Activated CD8-positive, alpha-beta memory T cell treated with anti-CD3 and anti-CD28 coated beads, Interleukin-2, amount 50 U/mL, for 24 hours (primary cell): ENCODE results near the gene L2HGDH.
"Not testable (repeated sequence)": the region's sequence is repeated elsewhere in the genome, so short reads cannot be mapped to it uniquely, and the experiment has no call there.

ENCODE experiments used
- DNase-seq: peaks from one replicate; pipeline ENCODE4 v3.0.0-alpha.2; 2020; ENCODE audit errors: extremely low read depth

L2HGDH gene

DNA sequence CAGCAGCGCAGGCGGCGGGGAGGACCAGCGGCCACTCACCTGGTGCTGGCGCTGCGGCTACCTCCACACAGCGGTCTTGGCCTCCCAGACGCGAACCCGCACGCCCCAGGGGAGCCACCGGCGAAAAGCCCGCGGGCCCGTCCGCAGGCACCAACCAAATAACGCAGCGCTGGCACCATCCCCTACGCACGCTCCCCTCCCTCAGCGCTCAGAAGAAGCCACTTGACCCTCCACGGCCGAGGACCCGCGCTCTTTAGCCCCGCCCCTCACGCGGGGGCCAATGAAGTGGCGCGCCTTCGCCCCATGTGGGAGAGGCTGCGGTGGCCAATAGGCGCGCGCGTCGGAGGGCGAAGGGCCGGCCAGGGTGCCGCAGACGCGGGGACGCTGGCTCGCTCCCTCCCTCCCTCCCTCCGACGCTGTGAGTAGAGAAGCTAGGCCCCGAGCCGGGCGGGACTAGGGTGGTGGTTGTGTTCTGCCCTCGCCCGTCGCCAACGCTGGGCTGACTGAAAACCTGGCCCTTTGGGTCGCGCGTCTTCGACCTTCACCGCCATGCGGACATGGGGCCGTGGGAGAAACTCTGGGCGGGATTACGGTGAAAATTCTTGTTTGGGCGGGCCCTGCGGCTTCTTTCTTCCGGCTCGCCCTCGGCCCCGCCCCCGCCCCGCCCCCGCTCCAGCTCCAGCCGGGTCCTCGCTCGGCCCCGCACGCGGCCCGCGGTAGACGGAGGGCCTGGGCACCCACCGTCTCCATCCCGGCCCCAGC lies at the start of gene L2HGDH, which contains the start of gene DMAC2L:
TSS of gene L2HGDH (minus strand) at position 258 of the 762 bp plus-strand sequence. CDS start at position 179, 79 bp downstream.
TSS of gene DMAC2L (plus strand) at position 353 of the 762 bp plus-strand sequence. CDS start 9,164 bp downstream, outside the sequence.
- peak; percentile 60 for DNase-seq

DNA sequence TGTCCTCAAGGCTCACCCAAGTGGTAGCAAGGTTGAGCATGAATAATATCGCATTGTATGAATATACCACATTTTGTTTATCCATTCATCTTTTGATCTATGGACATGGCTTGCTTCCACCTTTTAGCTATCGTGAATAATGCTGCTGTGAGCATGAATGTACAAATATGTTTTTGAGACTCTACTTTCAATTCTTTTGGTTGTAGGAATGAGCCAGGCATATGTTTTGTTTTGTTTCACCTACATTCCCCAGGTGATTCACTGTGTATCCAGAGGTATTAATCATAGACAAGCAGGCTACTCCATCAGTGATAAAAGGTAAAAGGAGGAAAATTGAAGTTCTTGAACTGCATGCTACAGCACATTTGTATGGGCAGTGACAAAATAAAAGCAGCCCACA lies 48.8 kb upstream of the L2HGDH start:
- DNase-seq, result no peak

DNA sequence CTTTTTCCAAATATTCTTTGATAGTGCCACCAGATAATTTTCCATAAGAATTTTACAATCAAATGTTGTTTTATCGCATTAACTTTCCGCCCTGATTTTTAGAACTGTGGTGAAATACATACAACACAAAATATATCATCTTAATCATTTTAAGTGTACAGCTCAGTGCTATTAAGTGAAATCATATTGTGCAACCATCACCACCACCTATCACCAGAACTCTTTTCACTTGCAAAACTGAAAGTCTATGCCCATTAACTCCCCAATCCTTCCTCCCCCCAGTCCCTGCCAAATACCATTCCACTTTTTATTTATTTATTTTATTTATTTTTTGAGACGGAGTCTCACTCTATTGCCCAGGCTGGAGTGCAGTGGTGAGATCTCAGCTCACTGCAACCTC lies 48.1 kb upstream of the L2HGDH start:
- DNase-seq, result no peak

DNA sequence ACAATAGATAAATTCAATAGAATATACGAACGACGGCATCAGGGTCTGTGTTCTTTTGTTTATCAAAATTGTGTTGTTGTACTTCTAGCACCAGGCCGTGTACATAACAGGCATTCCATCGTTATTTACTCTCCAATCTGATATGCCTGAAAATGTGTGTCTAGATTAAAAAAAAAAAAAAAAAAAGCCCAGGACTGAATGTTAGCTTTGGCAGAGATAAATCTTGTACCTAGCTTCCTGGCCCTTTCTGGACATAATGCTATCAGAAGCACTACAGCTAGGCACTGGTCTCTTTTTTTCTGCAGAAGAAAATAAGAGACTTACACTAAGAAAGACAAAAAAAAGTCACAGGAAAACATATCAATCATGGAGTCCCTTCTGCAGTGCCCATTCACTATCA lies 47.6 kb upstream of the L2HGDH start:
- DNase-seq, result no peak

DNA sequence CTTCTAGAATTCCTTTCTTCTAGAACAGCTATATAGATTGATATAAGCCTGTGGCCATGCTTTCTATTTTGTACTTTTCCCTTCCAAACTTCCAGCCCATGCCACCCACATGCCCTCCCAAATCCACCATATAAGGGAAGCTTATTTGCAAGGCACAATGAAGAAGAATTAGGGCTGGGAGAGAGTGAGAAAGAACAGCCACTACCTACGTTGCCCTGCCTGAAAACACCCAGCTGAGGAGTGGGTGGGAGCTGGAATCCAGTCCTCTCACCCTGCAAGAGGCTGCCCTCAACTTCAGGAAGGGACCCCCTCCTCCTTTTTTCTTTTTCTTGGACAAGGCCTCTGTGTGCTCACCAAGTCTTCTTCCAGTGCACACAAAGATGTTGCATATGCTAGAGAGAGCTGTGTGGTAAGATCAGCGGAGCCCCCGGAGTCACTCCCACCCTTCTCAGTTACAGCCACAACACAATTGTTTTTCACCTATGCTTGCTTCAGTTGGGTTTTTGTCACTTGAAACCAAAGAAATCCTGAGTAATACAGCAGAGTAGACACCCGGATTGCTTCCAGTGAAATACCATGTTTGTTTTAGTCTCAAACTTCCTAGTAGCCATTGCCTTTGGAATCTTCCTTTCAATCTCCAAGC lies 45.8 kb upstream of the L2HGDH start:
- no peak for DNase-seq

DNA sequence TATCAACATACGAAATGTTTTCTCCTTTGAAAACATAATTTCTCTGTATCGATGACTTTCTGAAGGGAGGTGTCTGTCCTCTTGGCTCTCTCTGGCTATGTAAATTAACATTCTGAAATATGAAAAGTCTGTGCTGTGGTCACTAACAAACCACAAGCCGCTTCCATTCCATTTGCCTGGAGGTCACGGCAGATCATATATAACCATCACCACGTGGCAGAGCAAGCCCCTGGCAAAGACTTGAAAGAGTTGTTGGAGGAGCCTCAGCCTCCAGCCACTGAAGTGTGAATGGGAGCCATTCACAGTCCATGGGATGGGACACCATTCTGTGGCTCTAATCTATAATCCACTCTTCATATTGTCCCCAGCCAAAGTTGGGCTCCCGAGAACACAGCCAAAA lies 45.1 kb upstream of the L2HGDH start:
- DNase-seq, result no peak

DNA sequence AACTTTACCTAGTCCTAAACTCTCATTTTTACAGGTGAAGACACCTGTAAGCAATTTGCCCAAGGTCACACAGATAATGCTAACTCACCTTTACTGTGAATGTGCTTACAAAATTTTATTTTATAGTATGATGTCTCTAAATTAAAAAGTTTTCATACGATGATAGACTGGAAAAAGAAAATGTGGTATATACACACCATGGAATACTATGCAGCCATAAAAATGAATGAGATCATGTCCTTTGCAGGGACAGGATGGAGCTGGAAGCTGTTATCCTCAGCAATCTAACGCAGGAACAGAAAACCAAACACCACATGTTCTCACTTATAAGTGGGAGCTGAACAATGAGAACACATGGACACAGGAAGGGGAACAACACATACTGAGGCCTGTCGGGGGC lies 44.3 kb upstream of the L2HGDH start:
- not testable (repeated sequence) for DNase-seq

DNA sequence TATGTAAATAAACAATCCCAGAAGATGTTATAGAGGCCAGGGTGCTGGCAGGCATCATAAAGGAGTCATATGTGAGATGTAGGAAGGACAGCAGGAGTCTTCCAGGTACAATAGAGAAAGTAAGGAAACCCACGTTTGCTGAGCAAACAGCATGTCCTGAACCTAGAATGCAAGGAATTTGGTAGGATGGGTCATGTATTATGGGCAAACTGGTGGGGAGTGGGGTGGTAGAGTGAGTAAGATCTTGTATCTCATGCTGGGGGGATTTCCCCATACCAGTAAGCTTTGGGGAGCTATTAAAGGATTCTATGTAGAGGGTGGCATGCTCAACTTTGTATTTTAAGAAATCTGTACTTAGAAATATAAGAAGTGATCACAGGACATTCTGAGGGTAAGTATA lies 43.7 kb upstream of the L2HGDH start:
- no peak for DNase-seq

DNA sequence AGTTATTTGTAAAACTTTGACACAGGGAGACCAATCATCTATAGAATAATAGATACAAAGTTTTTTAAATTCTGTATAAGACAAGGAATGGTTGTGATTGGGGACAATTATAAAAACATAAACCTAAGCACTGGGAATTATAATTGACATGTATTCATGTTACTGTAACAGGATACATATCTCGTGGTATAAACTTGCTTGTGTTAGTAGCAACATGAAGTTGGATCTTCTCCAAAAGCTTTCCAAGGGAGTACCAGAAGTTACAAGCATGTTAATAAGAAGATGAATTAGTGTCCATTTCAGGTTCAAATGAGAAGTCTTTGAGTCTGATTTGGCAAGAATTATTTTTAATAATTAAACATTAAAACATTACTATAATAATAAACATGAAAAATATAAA lies 42.5 kb upstream of the L2HGDH start:
- DNase-seq, result no peak

DNA sequence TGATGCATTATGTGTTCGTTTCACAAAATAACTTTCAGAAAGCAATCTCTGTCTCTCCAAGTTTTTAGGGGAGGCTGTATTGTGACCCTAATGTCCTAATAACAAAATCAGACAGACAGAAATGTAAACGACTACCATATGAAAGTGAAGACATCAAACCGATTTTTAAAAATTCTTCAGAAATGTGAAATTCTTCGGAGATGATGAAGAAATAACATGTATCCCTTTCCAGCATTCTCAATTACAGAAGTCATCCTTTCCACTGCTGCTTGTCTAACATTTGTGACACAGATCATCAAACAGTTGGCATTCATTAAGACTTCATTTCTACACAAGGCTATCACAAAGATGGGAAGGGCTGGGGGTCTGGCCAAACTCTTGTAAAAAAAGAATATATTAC lies 41.1 kb upstream of the L2HGDH start:
- no peak for DNase-seq

DNA sequence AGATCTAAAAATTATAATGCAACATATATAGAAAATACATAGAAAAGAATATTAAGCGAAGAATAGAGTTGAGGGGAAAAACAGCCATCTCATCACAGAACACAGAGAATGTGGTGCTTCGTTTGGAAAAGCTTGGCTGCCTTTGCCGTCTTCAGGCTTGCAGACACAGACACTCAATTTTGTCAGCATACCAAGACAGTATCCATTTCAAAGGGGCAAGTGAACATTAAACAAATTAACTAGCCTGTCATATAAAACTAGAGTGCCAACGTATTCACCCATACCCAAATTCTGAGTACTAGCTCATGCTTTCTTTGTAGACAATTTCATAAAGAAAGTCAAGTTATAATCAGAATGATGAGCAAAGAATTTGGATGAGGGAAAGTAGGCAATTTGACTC lies 40.6 kb upstream of the L2HGDH start:
- no peak for DNase-seq

DNA sequence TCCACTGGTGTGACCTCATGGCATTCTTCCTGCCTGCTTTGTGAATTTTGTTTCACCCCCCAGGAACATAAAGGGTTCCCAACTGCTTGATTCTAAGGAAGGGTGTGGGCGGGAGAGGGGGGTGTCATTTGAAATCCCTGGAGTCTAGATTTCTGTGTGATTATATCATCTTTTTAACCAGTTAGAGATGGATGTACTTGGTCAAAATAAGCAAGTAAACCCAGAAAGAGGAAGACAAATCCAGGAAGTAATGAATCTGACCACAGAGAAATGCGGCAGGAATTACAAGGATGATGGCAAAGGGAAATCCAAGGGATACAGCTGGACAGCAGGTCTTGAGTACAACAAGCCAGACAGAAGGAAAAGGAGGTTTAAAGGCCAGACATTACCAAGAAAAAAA lies 38.9 kb upstream of the L2HGDH start:
- no peak for DNase-seq

DNA sequence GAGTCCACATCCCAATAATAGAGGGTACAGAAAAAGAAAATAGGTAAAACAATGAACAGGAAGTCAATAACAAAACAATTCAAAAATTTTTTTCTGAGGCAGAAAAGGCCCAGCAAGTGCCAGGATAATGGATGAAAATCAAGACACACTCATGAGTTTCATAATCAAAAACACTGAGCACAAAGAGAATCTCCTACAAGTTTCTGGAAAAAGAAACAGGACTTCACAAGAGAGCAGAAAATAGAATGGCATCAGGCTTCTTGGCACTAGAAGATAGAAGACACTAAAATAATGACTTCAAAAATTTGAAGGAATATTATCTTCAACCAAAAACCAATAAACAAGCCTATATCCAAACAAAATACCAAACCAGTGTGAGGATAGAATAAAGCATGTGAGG lies 36.9 kb upstream of the L2HGDH start:
- no peak for DNase-seq

DNA sequence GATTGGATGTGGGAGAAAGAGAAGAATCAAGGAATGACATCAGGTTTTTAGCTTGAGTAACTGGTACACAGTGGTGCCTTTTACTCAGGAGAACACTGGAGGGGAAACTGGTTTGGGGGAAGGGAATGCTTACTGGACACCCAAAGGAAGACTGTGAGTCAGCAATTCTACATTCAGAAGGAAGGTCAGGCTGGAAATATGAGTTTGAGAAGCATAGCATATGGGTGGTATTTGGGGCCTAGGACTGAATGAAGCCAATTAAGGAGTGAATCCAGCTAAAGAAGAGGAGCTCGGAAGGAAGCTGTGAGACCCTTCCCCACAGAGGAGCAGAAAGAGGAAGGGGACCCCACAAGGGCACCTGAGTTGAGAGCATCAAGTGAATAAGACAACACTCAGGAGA lies 35.5 kb upstream of the L2HGDH start:
- DNase-seq, result no peak

DNA sequence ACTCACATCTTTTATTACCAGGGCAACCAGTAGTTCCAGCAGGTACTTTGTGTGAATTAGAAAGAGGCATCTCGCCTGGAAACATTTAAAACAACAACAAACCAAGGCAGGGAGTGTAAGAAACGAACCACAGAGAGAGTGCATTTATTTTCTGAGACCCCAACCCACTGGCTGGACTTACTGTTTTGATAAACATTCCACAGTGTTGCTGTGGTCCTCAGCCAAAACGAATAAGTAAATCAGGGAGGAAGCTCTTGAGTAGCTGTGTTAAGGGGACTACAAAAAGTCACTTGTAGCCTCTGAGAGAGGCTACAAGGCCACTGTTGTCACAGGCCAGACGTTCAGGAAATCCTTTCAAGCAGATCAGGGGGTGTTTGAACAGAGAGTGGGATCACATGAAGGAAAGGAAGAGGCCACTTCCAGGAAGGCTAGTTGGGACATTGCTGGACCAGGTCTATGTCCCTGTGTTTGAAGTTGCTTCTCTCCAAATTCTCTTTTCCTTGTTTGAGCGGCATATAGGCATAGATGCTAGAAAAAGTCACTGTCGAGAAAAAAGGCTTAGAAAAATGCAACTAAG lies 33.9 kb upstream of the L2HGDH start:
- DNase-seq, result no peak

DNA sequence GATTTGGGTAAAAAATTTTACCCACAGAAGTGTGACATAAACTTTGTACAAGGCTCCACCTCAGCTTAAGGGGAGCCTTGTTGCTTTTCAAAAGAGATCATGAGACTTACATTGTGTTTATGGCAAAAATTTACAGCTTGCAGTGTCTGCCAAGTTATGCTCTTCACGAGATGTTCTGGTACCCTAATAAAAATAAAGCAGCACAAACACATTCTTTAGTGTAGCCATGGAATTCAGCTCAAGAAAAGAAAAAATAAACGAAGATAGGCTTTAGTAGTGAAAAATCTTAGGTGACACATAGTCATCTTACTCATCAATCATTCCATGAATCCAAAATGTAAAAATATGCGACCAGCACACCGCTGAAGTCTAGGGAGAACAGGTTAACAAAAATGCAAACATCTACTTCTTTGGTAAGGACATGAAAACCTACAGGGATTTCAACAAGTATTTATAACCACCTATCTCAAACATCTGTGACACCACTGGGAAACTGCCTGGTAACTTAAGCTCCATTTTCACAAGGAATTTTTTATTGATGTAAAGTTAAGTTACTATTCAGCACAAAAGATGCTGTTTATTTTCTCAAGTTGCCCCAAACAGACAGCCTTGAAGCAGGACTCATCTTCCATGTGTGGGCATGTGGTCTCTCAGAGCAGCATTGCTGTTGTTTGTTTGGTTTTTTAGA lies 33.0 kb upstream of the L2HGDH start:
- DNase-seq, result no peak

DNA sequence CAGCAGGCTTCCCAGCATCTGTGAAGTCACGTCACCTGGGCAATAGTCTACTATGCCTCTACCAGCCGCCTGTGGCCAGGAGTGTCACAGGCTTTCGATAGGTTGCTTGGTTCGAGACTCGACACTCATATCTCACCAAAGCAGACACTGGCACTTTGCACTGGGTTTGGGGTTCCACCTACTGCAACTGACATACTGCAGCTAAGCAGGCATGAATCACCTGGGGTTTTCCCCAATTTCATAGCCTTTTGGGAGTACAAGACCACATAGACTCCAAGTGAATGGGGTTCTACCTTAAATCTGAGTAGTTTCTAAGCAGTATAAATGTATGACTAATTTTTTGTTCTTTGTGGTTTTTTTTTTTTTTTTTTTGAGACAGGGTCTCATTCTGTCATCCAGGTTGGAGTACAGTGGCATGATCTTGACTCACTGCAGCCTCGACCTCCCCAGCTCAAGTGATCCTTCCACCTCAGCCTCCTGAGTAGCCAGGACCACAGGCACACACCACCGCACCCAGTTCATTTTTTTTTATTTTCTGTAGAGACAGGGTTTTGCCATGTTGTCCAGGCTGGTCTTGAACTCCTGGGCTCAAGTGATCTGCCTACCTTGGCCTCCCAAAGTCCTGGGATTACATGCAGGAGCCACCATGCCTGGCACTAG lies 32.2 kb upstream of the L2HGDH start:
- DNase-seq, result peak; percentile 58

DNA sequence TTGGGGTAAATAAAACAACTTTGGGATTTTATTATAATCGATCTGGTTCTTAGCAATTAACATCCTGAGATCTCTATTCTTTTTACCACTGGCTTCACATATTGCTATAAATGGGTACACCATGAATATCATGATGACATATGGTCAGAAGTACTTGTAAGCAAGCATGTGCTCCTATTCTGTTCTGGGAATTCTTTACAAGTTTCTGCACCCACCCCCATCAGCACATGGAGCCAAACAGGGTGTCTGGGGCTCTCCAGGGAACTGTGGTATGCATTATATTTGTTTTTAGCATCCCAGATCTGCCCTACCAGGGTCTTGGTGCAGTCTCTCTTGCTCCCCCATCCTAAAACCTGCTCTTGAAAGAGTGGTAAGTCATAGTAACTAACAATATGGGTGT lies 31.4 kb upstream of the L2HGDH start:
- no peak for DNase-seq

DNA sequence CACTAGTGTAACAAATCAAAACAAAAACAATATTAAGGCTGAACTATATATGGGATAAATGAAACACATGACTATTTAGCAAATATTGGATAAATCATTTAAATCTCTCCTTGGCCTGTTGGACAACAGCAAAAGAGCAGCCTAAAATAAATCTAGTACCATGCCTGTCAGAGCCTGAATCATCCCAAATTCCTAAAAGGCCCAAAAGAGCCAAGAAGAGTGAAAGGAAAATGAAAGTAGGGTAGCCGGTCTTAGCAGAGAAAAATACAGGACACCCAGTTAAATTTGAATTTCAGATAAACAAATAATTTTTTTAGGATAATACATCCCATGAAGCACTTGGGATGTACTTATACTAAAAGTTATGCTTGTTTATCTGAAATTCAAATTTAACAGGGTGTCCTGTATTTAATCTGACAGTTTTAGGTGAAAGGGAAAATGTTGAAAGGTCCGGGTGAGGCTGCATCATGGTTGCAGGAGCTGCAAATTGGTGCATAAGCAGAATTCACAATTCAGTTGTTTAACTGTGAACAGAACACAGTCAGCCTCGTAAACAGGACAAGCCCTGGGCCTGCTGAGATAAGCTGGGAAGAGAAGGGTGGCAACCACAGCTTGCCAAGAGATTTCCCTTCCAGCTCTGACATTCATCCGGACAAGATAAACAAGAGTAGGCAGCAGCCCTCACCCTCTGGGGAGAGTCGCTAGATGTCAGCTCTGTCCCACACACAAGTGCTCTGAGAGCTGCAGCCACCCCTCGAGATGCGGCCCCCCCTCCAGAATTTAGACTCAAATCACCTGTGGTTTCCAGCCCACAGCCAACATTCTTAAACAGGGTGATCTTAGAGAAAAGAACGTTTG lies 30.4 kb upstream of the L2HGDH start:
- no peak for DNase-seq

DNA sequence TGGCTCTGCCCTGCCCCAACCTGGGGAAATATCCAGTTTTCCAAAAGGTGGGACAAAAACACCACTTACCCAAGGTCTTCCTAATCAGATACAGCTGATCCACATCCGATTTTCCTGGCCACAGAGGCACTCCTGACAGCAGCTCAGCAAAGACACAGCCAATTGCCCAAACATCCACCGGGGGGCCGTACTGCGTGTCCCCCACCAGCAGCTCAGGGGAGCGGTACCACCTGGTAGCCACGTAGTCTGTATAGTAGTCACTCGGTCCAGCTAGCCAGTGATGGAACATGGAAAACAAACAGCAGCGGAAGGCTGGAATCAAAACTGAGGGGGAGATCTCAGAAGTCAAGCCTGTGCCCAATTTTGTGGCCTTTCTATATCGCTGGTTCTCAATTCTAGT lies 28.9 kb upstream of the L2HGDH start:
- no peak for DNase-seq

DNA sequence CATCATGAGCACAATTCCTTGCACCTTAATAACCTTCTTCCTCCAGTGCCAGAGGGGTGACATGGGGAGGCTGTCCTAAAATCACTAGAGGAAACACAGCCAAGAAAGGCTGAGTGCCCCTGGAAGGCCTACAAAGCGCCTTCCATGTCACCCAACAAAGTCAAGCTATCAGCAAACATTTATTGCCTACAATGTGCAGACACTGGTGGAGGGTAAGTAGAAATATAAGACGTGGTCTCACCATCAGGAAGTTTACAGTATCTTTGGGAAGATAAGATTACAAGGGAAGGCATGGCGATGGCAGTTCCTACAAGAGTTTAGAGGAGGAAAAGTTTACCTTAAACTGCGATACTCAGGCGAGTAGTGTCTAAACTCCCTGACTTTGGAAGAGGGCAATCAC lies 28.0 kb upstream of the L2HGDH start:
- DNase-seq, result no peak
